ENCODE results near the gene ANKLE1.

Gene ANKLE1

DNA sequence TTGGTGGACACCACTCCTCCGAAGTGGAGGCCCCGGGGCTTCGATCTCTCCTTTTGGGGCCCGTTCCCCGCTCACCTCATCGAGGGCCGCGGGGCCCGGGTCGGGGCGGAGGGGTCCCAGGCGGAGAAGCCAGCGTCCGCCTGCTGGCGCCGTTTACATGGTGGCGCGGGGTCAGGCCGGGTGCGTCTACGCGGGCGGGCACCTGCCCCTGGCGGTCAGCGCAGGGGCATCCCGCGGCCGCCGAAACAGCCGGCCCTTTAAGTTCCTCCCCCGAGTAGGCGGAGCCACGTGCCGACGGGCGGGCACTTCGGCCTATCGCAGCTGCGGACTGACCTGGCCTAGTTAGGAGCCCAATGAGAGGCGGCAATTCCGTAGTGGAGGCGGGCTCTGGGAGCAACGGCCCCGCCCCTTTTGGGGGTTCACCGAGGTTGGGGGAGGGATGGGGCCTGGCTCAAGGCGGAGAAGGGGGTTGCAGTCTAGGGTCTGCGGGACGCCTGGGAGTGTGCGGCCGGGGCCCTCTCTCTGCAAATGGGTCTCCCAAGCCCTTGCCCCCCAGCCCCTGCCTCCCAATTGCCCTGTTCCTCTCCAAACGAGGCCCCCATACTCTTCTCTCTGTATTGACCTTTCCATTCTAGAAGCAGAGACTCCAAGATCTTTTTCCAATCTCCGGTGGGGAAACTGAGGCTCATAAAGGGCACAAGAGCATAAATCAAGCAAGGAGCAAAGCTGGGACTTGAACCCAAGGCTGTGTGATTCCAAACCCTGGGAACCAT is 21.7 kb downstream of the ANKLE1 start, which contains the start of gene ABHD8:
ABHD8 (minus strand) TSS at position 259 of the 773 bp plus-strand sequence. CDS start 1,809 bp downstream, outside the sequence.
- H3K4me3 ChIP-seq (replicated peaks; ENCODE audit: low read depth, low read length), result peak within 1 kb of the TSS; percentile 43
- TF ChIP-seq, protein P1, sequence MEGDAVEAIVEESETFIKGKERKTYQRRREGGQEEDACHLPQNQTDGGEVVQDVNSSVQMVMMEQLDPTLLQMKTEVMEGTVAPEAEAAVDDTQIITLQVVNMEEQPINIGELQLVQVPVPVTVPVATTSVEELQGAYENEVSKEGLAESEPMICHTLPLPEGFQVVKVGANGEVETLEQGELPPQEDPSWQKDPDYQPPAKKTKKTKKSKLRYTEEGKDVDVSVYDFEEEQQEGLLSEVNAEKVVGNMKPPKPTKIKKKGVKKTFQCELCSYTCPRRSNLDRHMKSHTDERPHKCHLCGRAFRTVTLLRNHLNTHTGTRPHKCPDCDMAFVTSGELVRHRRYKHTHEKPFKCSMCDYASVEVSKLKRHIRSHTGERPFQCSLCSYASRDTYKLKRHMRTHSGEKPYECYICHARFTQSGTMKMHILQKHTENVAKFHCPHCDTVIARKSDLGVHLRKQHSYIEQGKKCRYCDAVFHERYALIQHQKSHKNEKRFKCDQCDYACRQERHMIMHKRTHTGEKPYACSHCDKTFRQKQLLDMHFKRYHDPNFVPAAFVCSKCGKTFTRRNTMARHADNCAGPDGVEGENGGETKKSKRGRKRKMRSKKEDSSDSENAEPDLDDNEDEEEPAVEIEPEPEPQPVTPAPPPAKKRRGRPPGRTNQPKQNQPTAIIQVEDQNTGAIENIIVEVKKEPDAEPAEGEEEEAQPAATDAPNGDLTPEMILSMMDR (IDR thresholded peaks at IDR 0.05; ENCODE audit: low read depth, low read length, missing control alignments), result peak; percentile 27
- DNase-seq (ENCODE audit: extremely low read depth, low read depth), result peak; percentile 78

DNA sequence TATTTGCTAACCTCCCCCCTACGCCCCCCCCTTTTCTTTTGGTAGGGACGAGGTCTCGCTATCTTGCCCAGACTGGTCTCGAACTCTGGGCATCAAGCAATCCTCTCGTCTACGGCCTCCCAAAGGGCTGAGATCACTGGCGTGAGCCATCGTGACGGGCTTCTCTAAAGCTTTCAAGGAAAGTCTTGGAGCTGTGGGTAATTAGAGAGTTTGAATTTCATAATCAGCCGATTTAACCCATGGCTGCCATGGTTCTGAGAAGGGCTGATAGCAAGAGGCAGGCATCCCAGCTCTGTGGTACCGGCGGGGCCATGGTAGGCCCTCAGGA is 22.2 kb downstream of the ANKLE1 start:
- H3K4me3 ChIP-seq (replicated peaks; ENCODE audit: low read depth, low read length), result no peak overlapping the region
- TF ChIP-seq, protein P1 (IDR thresholded peaks at IDR 0.05; ENCODE audit: low read depth, low read length, missing control alignments), result no peak
- DNase-seq (ENCODE audit: extremely low read depth, low read depth), result no peak

DNA sequence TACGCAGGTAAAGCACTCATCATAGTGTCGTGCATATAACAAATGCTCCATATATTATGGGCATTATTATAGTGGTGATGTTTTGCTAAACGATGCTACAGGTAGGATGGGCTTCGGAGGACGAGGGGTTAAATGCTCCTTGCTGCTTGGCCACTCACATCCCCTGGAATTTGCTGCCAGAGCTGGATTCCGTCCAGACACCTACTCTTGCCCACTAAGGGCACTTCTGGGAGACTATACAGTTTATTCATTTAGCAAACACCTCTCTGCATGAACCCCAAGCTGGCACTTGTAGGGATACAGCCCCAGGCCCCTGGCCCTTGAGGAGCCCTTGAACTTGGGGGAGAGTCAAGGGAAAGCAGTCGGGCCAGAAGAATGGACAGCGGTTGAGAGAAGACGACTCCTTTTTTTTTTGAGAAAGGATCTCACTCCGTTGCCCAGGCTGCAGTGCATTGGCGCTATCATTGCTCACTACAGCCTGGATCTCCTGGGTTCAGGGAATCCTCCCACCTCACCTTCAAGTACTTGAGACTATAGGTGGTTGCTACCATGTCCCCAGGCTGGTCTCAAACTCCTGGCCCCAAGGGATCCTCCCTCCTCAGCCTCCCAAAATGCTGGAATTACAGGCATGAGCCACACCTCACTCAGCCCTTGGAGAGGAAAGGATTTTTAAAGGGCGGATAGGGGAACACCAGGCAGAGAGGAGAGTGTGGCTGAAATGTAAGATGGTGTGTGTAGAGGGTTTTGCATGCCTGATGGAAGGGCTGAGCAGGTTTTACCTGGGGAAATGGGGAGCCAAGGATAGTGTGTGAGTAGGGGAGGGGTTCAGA is 22.9 kb downstream of the ANKLE1 start:
- no peak overlapping the region; the same call in 1 of the 2 replicates for H3K4me3 ChIP-seq (replicated peaks; ENCODE audit: low read depth, low read length)
- TF ChIP-seq, protein P1 (IDR thresholded peaks at IDR 0.05; ENCODE audit: low read depth, low read length, missing control alignments), result no peak
- DNase-seq (ENCODE audit: extremely low read depth, low read depth), result no peak

DNA sequence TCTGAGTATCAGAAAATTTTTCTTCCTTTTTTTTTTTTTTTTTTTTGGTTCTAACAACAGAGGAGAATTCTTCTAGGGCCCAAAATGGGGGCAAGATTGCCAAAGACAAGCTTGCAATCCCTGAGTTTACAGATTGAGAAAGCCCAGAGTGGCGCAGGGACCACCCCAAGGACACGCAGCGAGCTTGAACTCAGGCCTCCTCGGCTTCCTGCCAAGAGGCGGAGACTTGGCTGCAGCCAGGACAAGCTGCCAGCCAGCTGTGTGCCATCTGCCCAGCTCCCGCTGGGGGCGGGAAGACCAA is 23.5 kb downstream of the ANKLE1 start:
- H3K4me3 ChIP-seq (replicated peaks; ENCODE audit: low read depth, low read length), result peak overlapping the region; percentile 66; the same call in 1 of the 2 replicates
- DNase-seq (ENCODE audit: extremely low read depth, low read depth), result no peak
- TF ChIP-seq, protein P1 (IDR thresholded peaks at IDR 0.05; ENCODE audit: low read depth, low read length, missing control alignments), result no peak

DNA sequence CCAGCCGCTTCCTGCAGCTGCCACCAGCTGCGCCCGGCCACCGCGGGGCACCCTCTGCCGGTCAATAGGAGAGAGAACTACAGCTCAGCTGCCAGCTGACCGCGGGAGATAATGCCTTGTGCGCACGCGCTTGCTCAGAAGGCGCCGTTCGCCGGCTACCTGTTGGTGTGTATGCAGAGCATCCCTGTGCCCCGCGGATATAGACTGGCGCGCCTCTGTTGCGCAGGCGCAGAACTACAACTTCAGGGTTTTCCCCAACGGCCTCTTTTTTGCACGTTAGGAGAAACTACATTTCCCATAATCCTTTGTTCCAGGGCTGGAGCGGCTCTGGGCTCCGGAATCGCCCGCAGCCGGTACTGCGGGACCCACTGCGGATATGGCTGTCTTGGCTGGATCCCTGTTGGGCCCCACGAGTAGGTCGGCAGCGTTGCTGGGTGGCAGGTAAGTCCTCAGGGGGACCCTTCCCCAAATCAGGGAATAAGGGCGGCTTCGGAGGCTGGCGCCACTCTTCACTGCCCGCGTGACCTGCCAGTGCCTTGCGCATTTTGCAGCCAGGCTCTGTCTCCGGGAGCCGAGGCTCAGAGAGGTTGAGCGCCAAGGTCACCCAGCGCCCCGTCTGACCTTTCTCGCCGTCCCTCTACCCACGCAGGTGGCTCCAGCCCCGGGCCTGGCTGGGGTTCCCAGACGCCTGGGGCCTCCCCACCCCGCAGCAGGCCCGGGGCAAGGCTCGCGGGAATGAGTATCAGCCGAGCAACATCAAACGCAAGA is 24.0 kb downstream of the ANKLE1 start, which contains the start of gene MRPL34:
MRPL34 (plus strand) TSS at position 356 of the 768 bp plus-strand sequence; CDS start at position 377, 21 bp downstream.
- H3K4me3 ChIP-seq (replicated peaks; ENCODE audit: low read depth, low read length), result peak within 1 kb of the TSS; percentile 66
- TF ChIP-seq, protein P1 (IDR thresholded peaks at IDR 0.05; ENCODE audit: low read depth, low read length, missing control alignments), result peak; percentile 76
- peak; percentile 97 for DNase-seq (ENCODE audit: extremely low read depth, low read depth)

DNA sequence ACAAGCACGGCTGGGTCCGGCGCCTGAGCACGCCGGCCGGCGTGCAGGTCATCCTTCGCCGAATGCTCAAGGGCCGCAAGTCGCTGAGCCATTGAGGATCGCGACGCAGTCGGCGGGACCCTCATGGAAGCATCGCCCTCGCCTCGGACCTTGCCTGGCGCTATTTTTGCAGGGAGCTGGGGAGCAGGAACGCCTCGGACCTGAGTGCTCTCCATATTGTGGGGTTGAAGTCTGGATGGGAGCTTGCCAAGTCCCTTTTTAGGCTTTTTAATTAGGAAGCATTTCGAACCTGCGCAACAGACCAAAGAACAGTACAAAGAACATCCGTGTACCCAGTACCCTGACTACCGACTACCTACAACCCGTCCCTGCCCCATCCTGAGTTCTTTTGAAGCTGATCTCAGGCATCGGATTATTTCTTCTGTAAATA is 24.6 kb downstream of the ANKLE1 start:
- TF ChIP-seq, protein P1 (IDR thresholded peaks at IDR 0.05; ENCODE audit: low read depth, low read length, missing control alignments), result no peak
- H3K4me3 ChIP-seq (replicated peaks; ENCODE audit: low read depth, low read length), result peak overlapping the region; percentile 66
- no peak for DNase-seq (ENCODE audit: extremely low read depth, low read depth)

Data from HFF-Myc (cell line).